Activated CD8-positive, alpha-beta memory T cell treated with anti-CD3 and anti-CD28 coated beads, Interleukin-2, amount 50 U/mL, for 1 hour (primary cell): ENCODE measurements around the gene NUDT1.

Experiments used
- DNase-seq: peaks from one replicate; pipeline ENCODE4 v3.0.0-alpha.2; 2020; ENCODE audit errors: extremely low read depth

NUDT1 gene

DNA sequence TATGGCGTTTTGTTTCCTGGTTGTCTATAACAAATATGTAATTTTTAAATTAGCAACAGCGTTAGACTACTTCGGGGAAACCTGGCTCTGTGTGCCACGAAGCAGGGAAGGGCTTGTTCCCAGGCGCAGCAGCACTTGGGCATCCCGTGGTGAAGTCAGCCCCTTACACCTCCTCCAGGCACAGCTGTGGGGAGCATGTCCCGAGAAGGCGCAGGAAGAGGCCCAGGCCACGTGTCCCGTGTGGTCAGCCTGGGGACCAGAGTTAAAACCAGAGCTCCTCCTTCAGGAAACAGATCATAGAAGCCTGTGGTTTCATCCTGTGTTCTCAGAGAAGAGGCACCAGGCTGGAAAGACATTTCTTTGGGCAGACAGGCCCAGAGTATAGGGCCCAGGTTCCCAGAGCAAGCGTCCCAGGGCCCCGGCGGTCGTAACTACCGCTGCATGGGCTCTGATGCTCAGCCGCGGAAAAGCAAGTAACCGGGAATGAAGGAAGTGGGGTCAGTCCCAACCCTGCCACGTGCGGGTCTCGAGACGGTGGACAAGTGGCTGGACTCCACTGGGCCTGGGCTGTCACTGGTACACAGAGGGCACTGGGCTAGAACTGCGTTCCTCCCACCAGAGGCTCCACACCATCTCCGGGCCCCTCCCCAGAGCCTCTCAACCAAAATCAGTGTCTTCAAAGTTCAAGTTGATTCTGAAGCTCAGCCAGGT, 7.1 kb downstream of the NUDT1 start:
- DNase-seq, result no peak

DNA sequence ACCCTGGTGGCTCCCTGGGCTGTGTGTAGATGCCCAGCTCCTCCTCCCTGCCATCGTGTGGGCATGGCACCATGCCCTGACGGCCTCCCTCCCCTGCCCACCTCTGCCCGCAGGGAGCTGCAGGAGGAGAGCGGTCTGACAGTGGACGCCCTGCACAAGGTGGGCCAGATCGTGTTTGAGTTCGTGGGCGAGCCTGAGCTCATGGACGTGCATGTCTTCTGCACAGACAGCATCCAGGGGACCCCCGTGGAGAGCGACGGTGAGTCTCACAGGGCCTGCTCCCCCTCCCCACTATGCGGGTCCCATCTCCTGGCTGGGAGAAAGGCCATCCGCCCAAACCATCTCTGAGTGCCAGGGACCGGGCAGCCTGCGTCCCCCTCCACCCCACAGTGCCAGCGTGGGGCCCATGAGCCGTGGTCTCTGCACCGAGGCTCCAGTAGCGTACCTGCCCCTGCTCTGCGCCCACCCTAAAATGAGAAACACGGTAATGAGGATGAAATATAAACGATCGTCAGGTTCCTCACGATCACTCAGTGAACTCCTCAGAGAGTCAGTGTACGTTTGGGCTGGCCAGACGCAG, 7.8 kb downstream of the NUDT1 start:
- no peak for DNase-seq

DNA sequence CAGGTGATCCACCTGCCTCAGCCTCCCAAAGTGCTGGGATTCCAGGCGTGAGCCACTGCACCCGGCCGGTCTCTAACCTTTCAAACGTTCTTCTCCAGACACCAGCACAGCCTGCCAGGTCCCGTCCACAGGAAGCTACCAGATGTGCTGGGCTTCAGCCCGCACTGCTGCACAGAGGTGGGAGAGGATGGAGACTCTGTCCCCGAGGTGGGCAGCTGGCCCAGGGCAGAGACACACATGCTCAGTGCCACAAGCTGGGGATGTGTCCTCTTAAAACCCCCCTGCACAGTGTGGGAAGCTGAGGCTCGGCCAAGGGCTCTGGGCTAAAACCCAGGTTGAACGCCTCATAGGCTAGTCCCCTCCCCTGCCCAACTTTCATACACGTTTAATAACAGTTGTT, 9.4 kb downstream of the NUDT1 start:
- DNase-seq, result no peak

DNA sequence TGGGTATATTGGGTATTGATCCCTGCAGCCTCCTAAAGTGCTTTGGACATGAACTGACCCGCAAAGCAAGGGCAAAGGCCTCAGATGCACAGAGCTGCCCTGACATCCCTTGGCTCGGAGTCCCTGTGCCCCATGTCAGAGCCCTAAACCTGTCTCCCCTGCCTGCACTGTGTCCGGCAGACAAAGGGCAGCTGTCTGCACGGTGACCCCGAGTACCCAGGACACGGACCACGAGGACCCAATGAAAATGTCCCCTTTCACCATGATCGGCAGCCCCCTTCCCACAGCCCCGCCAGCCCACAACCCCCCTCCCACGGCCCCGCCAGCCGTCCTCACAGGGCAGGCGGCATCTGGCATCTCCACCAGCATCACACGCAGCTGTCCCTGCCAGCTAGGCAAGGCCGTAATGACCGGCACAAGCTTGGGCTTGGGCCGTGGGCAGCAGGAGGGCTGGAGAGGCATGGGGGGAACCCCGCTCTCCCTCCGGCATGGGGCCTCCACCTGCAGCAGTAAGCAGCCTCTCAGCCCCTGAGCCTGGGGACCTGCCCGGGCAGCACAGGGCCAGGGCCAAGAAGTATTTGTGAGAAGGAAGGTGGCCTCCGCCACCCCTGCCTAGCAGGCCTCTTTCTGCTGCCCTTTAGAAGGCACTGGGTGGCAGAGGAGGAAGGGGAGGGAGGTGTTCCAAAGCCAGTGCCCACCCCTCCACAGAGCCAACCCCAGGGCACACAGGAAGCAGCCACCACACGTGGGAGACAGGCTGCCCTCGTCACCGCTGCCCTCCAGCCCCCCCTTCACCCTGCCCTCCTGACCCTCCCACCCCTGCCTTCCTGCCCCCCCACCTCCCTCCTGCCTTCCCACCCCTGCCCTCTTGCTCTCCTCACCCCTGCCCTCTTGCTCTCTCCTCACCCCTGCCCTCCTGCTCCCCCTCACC, 10.1 kb downstream of the NUDT1 start:
- DNase-seq, result no peak

DNA sequence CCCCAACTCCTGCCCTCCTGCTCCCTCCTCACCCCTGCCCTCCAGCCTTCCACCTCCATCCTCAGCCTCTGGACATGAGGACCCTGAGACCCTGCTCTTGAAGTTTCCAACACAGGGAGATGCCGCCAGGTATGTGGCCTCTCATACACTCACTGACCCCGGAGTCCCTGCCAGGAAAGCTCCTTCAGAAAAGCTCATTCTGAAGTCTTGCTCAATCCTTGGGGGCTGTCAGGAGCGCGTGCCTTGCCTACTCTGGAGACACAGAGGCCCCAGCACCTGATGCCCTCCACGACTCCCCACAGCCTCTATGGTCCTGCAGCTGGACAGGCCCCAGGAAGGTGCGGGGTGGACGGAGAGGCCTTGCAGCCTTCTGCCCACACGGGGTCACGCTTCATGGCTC, 11.0 kb downstream of the NUDT1 start:
- no peak for DNase-seq

DNA sequence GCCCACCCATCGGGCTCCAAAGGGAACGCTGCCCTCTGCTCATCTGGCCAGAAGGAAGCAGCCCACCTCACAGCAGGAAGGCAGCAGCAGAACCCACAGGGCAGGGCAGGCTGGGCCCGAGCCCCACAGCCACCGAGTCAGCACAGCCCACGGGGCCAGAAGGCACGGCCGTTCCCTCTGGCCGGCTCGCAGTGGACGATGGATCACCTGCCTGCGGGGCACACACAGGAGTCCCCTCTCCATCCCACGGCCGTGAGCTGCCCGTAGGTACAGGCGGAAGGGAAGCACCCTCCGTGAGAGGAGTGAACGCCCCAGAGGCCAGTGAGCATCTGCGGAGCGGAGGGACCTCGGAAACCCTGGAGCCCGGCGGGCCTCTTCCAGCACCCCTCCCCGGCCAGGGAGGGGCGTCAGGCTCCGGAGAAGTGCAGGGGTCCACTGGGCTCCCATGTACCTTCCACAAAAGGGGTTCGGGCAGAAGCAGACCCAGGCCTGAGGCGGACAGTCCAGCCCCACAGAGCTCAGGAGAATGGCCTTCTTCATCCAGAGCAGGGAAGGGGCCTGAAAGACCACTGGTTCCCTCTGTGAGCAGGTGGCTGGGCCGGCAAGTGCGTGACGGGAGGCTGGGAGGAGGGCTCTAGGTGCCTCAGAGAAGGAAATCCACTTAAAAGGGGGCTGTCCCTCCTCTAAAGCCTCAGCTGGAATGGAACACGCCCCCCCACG, 11.7 kb downstream of the NUDT1 start:
- no peak for DNase-seq

DNA sequence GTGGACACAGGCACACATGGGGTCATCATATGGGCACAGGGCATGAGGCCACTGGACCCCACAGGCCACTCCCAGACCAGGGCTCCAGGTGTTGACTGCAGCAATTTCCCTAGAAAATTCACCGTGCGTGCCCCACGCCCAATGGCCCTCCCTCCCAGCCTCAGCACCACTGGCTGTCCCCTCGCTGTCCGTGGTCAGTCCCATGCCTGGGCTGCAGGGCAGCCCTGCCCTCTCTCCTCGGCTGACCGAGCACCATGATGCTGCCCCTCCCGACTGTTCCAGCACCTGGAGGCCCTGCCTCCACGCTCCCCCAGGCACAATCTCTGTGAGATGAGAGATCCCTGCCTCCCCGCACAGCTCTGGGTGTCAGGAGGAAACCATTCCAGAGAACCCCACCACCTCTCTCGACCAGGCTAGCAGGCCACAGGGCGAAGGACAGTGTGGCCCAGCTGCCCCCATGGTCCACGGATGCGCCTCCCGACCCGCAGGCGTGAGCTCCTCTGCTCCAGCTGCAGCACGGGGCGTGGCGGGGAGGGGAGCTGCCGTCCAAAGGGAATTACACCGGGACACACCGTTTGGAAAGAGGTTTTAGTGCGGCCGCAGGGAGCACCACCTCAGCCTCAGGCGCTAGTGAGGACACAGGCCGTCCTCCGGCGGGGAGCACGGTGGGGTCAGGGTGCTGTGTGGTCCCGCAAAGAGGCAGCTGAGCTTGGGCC, 12.6 kb downstream of the NUDT1 start:
- no peak for DNase-seq

DNA sequence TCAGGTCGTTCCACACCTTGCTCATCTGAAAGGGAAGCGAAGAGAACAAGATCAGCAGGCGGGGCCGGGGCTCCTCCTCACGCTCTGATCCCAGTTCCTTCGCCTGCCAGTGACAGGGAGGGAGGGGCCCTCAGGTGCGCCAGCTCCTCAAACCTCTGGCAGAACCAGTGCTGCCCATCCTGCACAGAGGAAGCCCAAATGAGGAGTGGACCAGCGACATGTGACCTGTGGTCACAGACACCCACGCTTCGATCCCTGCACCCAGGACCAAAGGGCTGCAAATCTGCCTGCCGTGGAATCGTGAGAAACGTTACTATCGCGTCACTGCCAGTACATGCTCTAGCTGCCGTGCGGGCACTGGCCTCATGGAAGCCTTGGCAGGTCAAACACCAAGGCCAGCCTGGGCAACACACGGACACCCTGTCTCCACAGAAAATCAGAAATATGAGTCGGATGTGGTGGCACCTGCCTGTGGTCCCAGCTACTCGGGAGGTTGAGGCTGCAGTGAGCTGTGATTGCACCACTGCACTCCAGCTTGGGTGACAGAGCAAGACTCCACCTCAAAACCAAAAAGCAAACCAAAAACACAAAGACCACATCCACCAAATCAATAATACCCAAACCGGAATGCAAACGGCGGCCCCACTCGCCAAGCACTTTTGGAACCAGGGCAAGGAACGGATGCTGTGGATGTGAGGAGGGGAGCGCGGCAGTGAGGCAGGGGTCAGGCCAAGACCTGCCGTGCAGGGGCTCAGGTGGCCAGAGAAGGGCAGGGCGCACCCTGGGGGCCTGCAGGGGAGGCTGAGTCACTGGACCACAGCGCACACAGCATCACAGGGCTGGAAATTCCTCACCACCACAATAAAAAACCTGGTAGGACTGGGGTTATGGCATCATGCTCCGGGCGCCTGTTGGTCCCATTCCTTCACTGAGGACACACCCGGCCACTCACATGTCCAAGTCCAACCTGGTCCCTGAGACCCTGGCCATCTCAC, 13.4 kb downstream of the NUDT1 start:
- DNase-seq, result no peak

DNA sequence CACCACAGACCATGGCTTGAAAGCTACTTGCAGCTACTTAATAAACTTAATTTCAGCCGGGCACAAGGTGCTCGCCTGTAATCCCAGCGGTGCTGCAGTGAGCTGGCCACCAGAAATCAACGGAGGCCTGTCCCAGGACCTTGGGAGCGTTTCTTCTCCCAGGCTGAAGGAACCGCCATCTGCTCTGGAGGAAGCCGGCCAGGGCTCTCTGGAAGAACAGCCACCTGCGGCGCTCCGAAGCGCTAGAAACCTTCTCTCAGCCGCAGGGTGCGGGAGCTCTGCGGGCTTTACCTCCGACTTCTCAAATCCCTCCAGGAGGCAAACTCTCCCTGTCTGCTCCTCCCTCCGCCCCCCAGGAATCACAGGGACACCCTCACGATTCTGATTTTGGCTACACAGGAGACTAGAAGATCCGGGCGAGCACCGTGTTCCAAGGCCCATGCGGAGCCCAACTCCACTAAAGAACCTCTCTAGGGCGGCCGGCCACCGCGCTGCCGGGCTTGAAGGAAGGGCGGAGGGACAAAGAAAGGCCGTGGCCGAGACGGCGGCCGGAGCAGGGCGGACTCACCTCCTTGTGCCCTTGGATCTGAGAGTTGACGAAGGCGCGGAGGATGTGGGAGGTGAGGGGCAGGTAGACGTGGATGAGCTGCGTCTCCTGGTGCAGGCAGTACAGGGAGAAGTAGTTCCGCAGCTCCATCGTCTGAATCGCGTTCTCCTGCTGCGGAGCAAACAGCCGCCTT, 14.4 kb downstream of the NUDT1 start:
- DNase-seq, result no peak

DNA sequence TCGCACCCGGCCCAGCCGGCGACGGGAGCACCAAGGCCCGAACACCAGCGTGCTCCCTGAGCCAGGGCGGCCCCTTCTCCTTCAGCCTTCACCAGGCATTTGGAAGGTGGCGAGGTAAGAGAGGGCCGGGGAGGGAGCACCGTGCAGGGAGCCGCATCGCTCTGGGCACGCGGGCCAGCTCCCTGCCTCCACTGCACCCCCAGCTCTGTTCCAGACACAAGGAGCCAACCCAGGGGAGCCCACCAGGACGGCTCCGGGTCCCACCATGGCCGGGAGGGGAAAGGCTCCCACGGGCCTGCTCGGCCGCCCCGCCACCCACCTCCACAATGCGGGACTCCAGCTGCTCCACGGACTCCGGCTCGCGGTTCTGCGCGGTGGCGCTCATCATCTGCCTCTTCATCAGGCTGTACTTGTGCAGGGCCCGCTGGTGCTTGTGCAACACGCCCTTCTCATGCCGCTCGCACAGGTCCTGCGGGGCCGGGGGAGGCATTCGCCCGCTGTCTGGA, 15.1 kb downstream of the NUDT1 start:
- no peak for DNase-seq

DNA sequence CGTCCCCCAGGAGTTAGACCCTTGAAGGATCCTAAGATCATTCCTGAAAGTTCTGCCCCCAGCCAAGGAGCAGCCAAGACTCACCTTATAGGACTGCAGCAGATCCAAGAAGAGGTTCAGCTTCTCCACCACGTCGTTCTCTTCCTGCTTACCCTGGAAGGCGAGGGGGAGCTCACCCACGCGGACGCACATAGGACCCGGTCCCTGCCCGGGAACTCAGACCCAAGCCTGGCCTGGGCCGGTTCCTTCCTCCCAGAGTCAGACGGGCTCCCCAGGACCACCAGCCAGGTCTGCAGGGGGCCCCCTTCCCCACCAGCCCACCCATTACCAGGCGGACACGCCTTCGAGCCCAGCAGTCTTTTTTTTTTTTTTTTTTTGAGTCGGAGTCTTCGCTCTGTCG, 15.6 kb downstream of the NUDT1 start:
- DNase-seq, result no peak

DNA sequence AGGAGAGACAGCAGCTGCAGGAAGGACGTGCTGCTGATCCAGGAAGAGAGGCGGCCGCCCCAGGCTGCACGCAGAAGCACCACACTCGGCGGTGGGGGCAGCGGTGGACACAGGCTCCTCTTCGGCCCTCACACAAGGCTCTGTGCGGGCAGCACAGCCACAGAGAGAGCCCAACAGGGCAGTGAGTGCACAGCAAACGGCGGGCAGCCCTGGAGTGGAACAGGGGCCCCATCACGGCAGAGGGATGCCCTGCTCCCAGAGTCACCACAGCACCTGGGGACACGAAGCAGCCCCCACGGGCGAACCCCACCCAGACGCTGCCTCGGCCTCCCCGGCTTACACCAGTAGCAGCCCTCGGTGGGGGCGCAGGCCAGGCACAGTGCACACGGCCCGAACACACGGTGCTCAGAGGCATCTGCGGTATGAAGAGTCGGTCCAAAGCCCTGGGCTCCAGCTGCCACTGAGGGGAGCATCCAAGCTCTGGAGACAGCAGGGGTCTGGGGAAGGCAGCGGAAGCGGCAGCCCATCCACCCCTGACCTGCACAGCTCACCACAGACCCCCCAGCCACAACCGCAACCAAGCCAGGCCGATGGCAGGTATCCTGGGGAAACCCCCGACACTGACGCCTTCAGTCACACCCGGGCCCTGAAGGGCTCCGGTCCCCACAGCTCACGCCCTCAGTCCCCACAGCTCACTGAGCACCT, 16.8 kb downstream of the NUDT1 start:
- DNase-seq, result no peak

DNA sequence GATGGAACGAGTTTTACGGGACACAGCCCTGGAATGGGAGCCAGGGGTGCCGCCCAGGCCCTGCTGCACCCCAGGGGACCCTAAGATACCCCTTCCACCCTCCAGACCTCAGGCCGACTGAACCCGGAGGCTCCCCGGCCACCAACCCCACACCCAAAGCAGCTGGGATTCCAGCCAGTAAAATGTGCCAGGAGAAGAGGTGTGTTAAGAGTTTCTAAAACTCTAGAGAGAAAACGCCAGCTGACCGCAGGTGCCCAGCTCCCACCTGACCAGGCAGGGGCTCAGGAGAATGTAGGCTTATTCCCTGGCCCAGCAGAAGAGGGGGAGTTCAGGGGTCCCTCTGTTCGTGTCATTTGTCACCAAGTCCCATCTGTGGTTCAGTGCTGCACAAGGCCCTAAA, 17.5 kb downstream of the NUDT1 start:
- DNase-seq, result no peak

DNA sequence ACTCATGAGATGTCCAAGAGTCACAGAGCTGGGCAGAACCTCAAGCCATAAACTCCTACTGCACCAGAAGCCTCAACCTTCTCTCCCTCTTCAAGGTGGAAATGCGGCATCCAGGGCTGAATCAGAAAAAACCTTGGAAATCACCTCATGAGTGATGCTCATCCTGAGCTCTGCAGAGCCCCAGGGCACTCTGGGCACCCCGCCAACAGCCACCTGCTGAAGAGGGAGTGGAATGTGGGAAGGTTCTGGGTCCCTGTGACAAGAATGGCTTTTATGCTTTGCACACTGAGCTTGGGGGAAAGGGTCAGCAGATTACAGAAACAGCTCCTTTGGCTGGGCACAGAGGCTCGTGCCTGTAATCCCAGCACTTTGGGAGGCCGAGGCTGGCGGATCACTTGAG, 18.8 kb downstream of the NUDT1 start:
- no peak for DNase-seq

DNA sequence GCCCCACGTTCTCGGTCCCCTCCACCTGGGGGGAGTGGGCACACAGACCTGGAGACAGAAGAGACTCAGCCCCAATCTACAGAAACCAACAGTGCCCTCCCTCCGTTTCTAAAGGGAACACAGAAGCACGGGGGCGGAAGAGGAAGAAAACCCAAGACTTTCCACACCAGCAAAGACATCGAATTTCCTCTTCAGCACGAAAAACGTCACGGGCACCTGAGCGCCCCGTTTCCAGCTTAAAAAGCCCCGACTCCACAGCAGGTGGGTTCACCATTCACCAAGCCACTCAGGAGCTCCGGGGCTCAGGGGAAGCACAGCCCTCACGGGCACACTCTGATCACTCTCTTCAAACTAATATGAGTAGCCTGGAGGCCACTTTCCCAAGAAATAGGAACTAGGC, 19.6 kb downstream of the NUDT1 start:
- no peak for DNase-seq

DNA sequence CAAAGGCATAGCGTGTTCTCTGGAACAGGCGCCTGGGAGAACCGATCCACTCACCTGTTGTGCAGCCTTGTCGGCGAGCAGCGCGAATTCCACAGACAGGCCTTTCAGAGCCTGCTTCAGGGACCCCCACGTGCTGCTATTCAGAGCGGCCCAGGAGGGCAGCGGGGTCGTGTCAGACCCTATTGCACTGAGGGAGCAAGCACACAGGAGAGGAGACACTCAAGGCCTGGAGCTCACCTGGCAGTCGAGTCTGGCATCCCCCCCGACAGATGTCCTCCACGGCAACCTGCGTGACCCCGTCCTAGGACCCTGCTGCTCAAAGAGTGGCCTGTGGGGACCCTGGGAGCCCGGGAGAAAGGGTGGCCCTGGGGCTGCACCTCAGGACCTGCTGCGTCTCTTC, 21.1 kb downstream of the NUDT1 start:
- no peak for DNase-seq

DNA sequence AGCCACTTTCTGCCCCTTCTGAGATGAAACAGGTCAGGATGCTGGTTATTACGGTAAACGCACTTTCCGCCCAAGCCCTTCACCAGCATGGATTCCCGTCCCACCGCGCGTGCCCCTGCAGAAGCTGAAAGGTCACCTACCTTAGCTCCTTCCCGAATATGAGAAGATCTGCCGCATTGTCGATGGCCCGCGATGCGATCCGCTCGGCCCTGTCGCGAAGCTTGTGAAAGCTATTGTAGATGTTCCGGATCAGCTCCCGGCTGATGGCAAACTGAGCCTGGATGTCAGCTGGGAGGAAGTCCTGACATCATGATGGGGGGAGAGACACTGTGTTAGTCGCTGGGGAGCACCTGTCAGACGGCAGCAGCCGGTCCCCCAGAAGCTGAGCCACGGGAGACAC, 22.1 kb downstream of the NUDT1 start:
- DNase-seq, result no peak

DNA sequence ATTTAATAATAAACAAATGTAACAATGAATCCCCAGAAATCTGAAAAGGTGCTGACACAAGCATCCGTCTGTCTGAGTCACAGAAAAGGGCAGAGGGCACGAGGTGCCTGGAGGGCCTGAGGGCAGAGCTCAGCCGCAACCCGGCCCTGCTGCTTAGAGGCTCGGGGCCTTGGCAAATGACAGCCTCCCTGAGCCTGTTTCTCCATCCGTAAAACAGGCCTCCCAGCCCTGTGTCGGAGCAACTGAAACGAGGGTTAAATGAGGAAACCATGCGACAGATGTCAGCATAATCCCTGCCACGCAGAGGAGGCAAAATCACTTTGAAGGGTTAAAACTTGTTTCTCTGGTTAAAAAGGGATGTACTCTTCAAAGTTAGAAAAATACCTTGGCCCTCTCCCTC, 24.9 kb downstream of the NUDT1 start:
- no peak for DNase-seq
